Mononuclear cell (primary cell): Measurements from ENCODE around the gene BCAS2. TPM values are rescaled to one million over a fixed set of nuclear protein-coding genes. Genes with fewer than 3 reads are reported as not detected.
"Not testable (repeated sequence)": the region's sequence is repeated elsewhere in the genome, so short reads cannot be mapped to it uniquely, and the experiment has no call there.

ENCODE experiments used
- H3K27me3 ChIP-seq: 2 replicates; pipeline ENCODE4 v1.6.0; 2011; ENCODE audit warnings: low read length, control low read depth; ENCODE audit not compliant: insufficient read depth
- H3K4me1 ChIP-seq: 2 replicates; pipeline ENCODE4 v1.5.1; 2011; ENCODE audit warnings: mild to moderate bottlenecking, low read length, control low read depth; ENCODE audit not compliant: insufficient read depth
- H3K4me3 ChIP-seq: 2 replicates; pipeline ENCODE4 v1.5.1; 2011; ENCODE audit warnings: mild to moderate bottlenecking, low read length, moderate library complexity
- H3K9me3 ChIP-seq: 2 replicates; pipeline ENCODE4 v1.5.1; 2011; ENCODE audit warnings: low read depth, mild to moderate bottlenecking, control low read depth, low read length
- total RNA-seq: library from RNA; depleted of rRNA; stranded (reverse); fragments of >200 nt; gene quantifications from one replicate; pipeline ENCODE4 v1.2.3, GENCODE V29; 2012

Gene BCAS2
- total RNA-seq, 1 donor, result 91.3 TPM

- peaks cover 23% of the 10 kb centered on the region for H3K27me3 ChIP-seq
- H3K4me1 ChIP-seq, result no peaks in the 10 kb centered on the region
- H3K9me3 ChIP-seq, result no peaks in the 10 kb centered on the region
- H3K4me3 ChIP-seq, result no peak overlapping the region
Measured at GRCh38 chr1:114587203-114587991, 6.0 kb upstream of the BCAS2 start.

- no peaks in the 10 kb centered on the region for H3K9me3 ChIP-seq
- H3K4me3 ChIP-seq, result no peak overlapping the region
- H3K4me1 ChIP-seq, result peaks cover 5% of the 10 kb centered on the region
- peaks cover 23% of the 10 kb centered on the region for H3K27me3 ChIP-seq
Measured at GRCh38 chr1:114586513-114587047, 5.2 kb upstream of the BCAS2 start.

- H3K27me3 ChIP-seq, result peaks cover 23% of the 10 kb centered on the region
- peaks cover 11% of the 10 kb centered on the region for H3K4me1 ChIP-seq
- H3K9me3 ChIP-seq, result no peaks in the 10 kb centered on the region
- no peak overlapping the region for H3K4me3 ChIP-seq
Measured at GRCh38 chr1:114585231-114585630, 3.8 kb upstream of the BCAS2 start.

- H3K27me3 ChIP-seq, result no peaks in the 10 kb centered on the region
- no peaks in the 10 kb centered on the region for H3K9me3 ChIP-seq
- no peak overlapping the region for H3K4me3 ChIP-seq
- H3K4me1 ChIP-seq, result peaks cover 3% of the 10 kb centered on the region
Measured at GRCh38 chr1:114574365-114574764, 7.0 kb downstream of the BCAS2 start.

- H3K9me3 ChIP-seq, result no peaks in the 10 kb centered on the region
- H3K4me3 ChIP-seq, result no peak overlapping the region
- H3K27me3 ChIP-seq, result no peaks in the 10 kb centered on the region
- peaks cover 14% of the 10 kb centered on the region for H3K4me1 ChIP-seq
Measured at GRCh38 chr1:114564141-114564540, 17.3 kb downstream of the BCAS2 start.

GRCh38 chr1:114562978-114563510, 18.4 kb downstream of the BCAS2 start:
- H3K4me3 ChIP-seq, H3K27me3 ChIP-seq, H3K9me3 ChIP-seq: not testable (repeated sequence)
- peaks cover 17% of the 10 kb centered on the region for H3K4me1 ChIP-seq

- Histone ChIP-seq H3K4me3 (no peak overlapping the region), H3K27me3 (no peaks in the 10 kb centered on the region), H3K9me3 (no peaks in the 10 kb centered on the region), H3K4me1 (peaks cover 17% of the 10 kb centered on the region)
Measured at GRCh38 chr1:114561333-114561732, 20.1 kb downstream of the BCAS2 start.

GRCh38 chr1:114559356-114559755, 22.1 kb downstream of the BCAS2 start:
- H3K4me1 ChIP-seq, result peaks cover 17% of the 10 kb centered on the region
- no peaks in the 10 kb centered on the region for H3K27me3 ChIP-seq
- H3K4me3 ChIP-seq, result no peak overlapping the region

GRCh38 chr1:114558544-114558943, 22.9 kb downstream of the BCAS2 start:
- Histone ChIP-seq H3K4me1 (peaks cover 17% of the 10 kb centered on the region), H3K27me3 (no peaks in the 10 kb centered on the region), H3K9me3 (no peaks in the 10 kb centered on the region), H3K4me3 (no peak overlapping the region)

More at GRCh38 chr1:114559356-114559755, 22.1 kb downstream of the BCAS2 start:
- H3K9me3 ChIP-seq, result no peaks in the 10 kb centered on the region

GRCh38 chr1:114554577-114554976, 26.8 kb downstream of the BCAS2 start:
- Histone ChIP-seq H3K4me3 (no peak overlapping the region), H3K9me3 (no peaks in the 10 kb centered on the region), H3K4me1 (peaks cover 7% of the 10 kb centered on the region), H3K27me3 (no peaks in the 10 kb centered on the region)

- H3K4me1 ChIP-seq, result peaks cover 10% of the 10 kb centered on the region
- no peaks in the 10 kb centered on the region for H3K27me3 ChIP-seq
- H3K9me3 ChIP-seq, result no peaks in the 10 kb centered on the region
- H3K4me3 ChIP-seq, result no peak overlapping the region
Measured at GRCh38 chr1:114552106-114552639, 29.2 kb downstream of the BCAS2 start.

GRCh38 chr1:114551400-114551799, 30.0 kb downstream of the BCAS2 start:
- H3K4me3 ChIP-seq, result no peak overlapping the region
- H3K9me3 ChIP-seq, result no peaks in the 10 kb centered on the region
- no peaks in the 10 kb centered on the region for H3K27me3 ChIP-seq
- H3K4me1 ChIP-seq, result peaks cover 10% of the 10 kb centered on the region

- Histone ChIP-seq H3K4me1 (peaks cover 10% of the 10 kb centered on the region), H3K9me3 (no peaks in the 10 kb centered on the region), H3K27me3 (no peaks in the 10 kb centered on the region), H3K4me3 (no peak overlapping the region)
Measured at GRCh38 chr1:114550336-114550735, 31.1 kb downstream of the BCAS2 start.

- H3K4me1 ChIP-seq, result peaks cover 10% of the 10 kb centered on the region
- H3K4me3 ChIP-seq, result no peak overlapping the region
- H3K27me3 ChIP-seq, result no peaks in the 10 kb centered on the region
- H3K9me3 ChIP-seq, result no peaks in the 10 kb centered on the region
Measured at GRCh38 chr1:114549137-114549536, 32.3 kb downstream of the BCAS2 start.

- no peaks in the 10 kb centered on the region for H3K27me3 ChIP-seq
- H3K9me3 ChIP-seq, result no peaks in the 10 kb centered on the region
- H3K4me3 ChIP-seq, result no peak overlapping the region
- peaks cover 10% of the 10 kb centered on the region for H3K4me1 ChIP-seq
Measured at GRCh38 chr1:114547076-114547475, 34.3 kb downstream of the BCAS2 start.
